ENCODE results near the gene HOXB4. TPM values are rescaled to one million over a fixed set of nuclear protein-coding genes. Genes with fewer than 3 reads are reported as not detected.

HOXB4 gene
- total and polyA plus RNA-seq, 4 donors, result 1.4 to 6.7 (median 2.6) TPM

DNA sequence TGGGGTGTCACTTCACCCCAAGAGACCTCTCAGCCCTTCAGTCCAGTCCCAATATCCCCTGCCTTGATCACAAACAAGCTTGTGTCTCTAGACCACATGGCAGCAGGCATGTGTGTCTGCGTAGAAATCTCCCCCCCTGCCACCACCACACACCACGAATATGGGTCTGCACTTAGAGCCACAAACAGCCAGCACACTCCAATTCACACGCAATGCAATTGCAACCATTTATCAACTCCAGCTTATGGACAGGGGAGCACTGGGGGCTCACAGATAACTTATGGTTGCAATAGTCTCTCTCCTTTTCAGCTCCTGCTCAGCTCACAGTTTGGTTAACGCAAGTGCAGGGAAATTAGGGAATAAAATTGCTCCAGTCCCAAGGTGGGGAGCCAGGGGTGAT is 45.4 kb upstream of the HOXB4 start:
- H3K9me3 ChIP-seq (ENCODE audit: control insufficient read depth in 4 of 4, insufficient read depth in 3 of 4, low read length in 3 of 4), result peaks cover 0 to 8% (median 0%) of the 10 kb centered on the region in 4 donors
- H3K4me1 ChIP-seq (ENCODE audit: control insufficient read depth in 5 of 5, insufficient read depth in 5 of 5, low read length in 5 of 5), result peaks cover 0 to 26% (median 12%) of the 10 kb centered on the region in 5 donors
- H3K27ac ChIP-seq (ENCODE audit: low read depth in 1 of 2, low read length in 1 of 2), result no peak overlapping the region
- no peak overlapping the region for H3K9ac ChIP-seq (ENCODE audit: insufficient read depth in 1 of 2, low read length in 2 of 2)
- no peak overlapping the region for H3K4me3 ChIP-seq
- H3K27me3 ChIP-seq (ENCODE audit: control insufficient read depth in 3 of 3, insufficient read depth in 3 of 3, low read length in 2 of 3), result peaks cover 17 to 91% (median 82%) of the 10 kb centered on the region in 3 donors
- TF ChIP-seq, protein P1, sequence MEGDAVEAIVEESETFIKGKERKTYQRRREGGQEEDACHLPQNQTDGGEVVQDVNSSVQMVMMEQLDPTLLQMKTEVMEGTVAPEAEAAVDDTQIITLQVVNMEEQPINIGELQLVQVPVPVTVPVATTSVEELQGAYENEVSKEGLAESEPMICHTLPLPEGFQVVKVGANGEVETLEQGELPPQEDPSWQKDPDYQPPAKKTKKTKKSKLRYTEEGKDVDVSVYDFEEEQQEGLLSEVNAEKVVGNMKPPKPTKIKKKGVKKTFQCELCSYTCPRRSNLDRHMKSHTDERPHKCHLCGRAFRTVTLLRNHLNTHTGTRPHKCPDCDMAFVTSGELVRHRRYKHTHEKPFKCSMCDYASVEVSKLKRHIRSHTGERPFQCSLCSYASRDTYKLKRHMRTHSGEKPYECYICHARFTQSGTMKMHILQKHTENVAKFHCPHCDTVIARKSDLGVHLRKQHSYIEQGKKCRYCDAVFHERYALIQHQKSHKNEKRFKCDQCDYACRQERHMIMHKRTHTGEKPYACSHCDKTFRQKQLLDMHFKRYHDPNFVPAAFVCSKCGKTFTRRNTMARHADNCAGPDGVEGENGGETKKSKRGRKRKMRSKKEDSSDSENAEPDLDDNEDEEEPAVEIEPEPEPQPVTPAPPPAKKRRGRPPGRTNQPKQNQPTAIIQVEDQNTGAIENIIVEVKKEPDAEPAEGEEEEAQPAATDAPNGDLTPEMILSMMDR (IDR thresholded peaks at IDR 0.05; ENCODE audit: control extremely low read depth, extremely low read depth), result no peak
- WGBS, 2 donors, result 27 to 67% methylated on average over 4 of the region's 4 CpGs
- ATAC-seq (ENCODE audit: insufficient read depth, low FRiP score) (no peak), DNase-seq (no peak)
- H3K36me3 ChIP-seq (ENCODE audit: control insufficient read depth in 4 of 4, insufficient read depth in 4 of 4, low read length in 4 of 4), result no peaks in the 10 kb centered on the region

DNA sequence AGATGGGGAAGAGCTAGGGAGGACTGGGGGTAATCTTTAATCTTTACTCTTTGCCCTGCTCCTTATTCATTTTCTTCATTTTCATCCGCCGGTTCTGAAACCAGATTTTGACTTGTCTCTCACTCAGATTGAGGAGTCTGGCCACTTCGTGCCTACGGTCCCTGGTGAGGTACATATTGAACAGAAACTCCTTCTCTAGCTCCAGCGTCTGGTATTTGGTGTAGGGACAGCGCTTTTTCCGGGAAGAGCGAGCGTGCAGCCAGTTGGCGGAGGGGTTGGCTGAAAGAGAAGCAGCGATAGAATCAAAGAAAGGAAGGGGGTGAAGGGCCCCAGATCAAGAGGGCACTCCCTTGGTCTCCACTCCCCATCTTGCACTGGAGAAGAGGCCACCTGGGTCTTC is 44.7 kb upstream of the HOXB4 start:
- peaks cover 0 to 8% (median 0%) of the 10 kb centered on the region in 4 donors for H3K9me3 ChIP-seq (ENCODE audit: control insufficient read depth in 4 of 4, insufficient read depth in 3 of 4, low read length in 3 of 4)
- H3K4me3 ChIP-seq, result no peak overlapping the region
- ATAC-seq (ENCODE audit: insufficient read depth, low FRiP score) (no peak), DNase-seq (no peak)
- no peak overlapping the region for H3K27ac ChIP-seq (ENCODE audit: low read depth in 1 of 2, low read length in 1 of 2)
- H3K4me1 ChIP-seq (ENCODE audit: control insufficient read depth in 5 of 5, insufficient read depth in 5 of 5, low read length in 5 of 5), result peaks cover 0 to 26% (median 12%) of the 10 kb centered on the region in 5 donors
- TF ChIP-seq, protein P1 (IDR thresholded peaks at IDR 0.05; ENCODE audit: control extremely low read depth, extremely low read depth), result no peak
- H3K36me3 ChIP-seq (ENCODE audit: control insufficient read depth in 4 of 4, insufficient read depth in 4 of 4, low read length in 4 of 4), result no peaks in the 10 kb centered on the region
- peaks cover 17 to 89% (median 82%) of the 10 kb centered on the region in 3 donors for H3K27me3 ChIP-seq (ENCODE audit: control insufficient read depth in 3 of 3, insufficient read depth in 3 of 3, low read length in 2 of 3)
- 47 to 60% methylated on average over 11 of the region's 11 CpGs for WGBS, 2 donors
- H3K9ac ChIP-seq (ENCODE audit: insufficient read depth in 1 of 2, low read length in 2 of 2), result no peak overlapping the region

- Histone ChIP-seq H3K9ac (ENCODE audit: insufficient read depth in 1 of 2, low read length in 2 of 2) (no peak overlapping the region), H3K9me3 (ENCODE audit: control insufficient read depth in 4 of 4, insufficient read depth in 3 of 4, low read length in 3 of 4) (peaks cover 0 to 8% (median 0%) of the 10 kb centered on the region in 4 donors), H3K4me1 (ENCODE audit: control insufficient read depth in 5 of 5, insufficient read depth in 5 of 5, low read length in 5 of 5) (peaks cover 0 to 26% (median 12%) of the 10 kb centered on the region in 5 donors), H3K27me3 (ENCODE audit: control insufficient read depth in 3 of 3, insufficient read depth in 3 of 3, low read length in 2 of 3) (peaks cover 11 to 89% (median 80%) of the 10 kb centered on the region in 3 donors), H3K36me3 (ENCODE audit: control insufficient read depth in 4 of 4, insufficient read depth in 4 of 4, low read length in 4 of 4) (no peaks in the 10 kb centered on the region), H3K27ac (ENCODE audit: low read depth in 1 of 2, low read length in 1 of 2) (no peak overlapping the region), H3K4me3 (no peak overlapping the region)
- 35 to 67% methylated on average over 41 of the region's 41 CpGs for WGBS, 2 donors
- no peak for DNase-seq
- ATAC-seq (ENCODE audit: insufficient read depth, low FRiP score), result no peak
- TF ChIP-seq, protein P1 (IDR thresholded peaks at IDR 0.05; ENCODE audit: control extremely low read depth, extremely low read depth), result no peak
These were observed 43.6 kb upstream of the HOXB4 start for GRCh38 chr17:48621410-48622392.
